Caco-2 (cell line): ENCODE measurements around the gene LHFPL3. TPM values are rescaled to one million over a fixed set of nuclear protein-coding genes. Genes with fewer than 3 reads are reported as not detected.

Experiments
- BruUV-seq: library from RNA; stranded (reverse); fragments of 400-500 nt; replicated peaks from 2 replicates; lab custom pipeline; 2021; lab: Mats Ljungman, UMichigan
- CTCF ChIA-PET: fragments of 300-600 bp; sonication (Branson Sonifier 250); formaldehyde crosslinking; loops from one replicate; lab custom pipeline; 2022; ENCODE audit warnings: antibody characterized with exemption; lab: Charles Lee
- POLR2A ChIA-PET: fragments of 300-600 bp; sonication (Branson Sonifier 250); formaldehyde crosslinking; loops from one replicate; lab custom pipeline; 2022; ENCODE audit warnings: antibody characterized with exemption; lab: Charles Lee
- DNase-seq, 2 experiments: peaks; one replicate each; pipeline versions ENCODE4 v3.0.0 to v3.0.0-alpha.2; 2020 to 2022
- H3K27me3 ChIP-seq: replicated peaks from 2 replicates; pipeline ENCODE4 v1.6.0; 2011; ENCODE audit warnings: low read length; ENCODE audit not compliant: control insufficient read depth, insufficient read depth
- H3K36me3 ChIP-seq: 2 replicates; pipeline ENCODE4 v1.5.1; 2011; ENCODE audit warnings: low read length; ENCODE audit not compliant: control insufficient read depth, insufficient read depth
- H3K4me1 ChIP-seq: fragments of 250-450 bp; sonication (Bioruptor Pico); 2 replicates; pipeline ENCODE4 v1.5.1; 2020; ENCODE audit warnings: mild to moderate bottlenecking
- H3K4me3 ChIP-seq: 2 replicates; pipeline ENCODE4 v1.5.1; 2011; ENCODE audit warnings: low read depth, mild to moderate bottlenecking, control low read depth, low read length
- H3K9me3 ChIP-seq: fragments of 250-450 bp; sonication (Bioruptor Pico); 2 replicates; pipeline ENCODE4 v1.5.1; 2020; ENCODE audit warnings: mild to moderate bottlenecking, moderate library complexity
- H3K27ac Mint-ChIP-seq: one replicate; pipeline ENCODE4 v1.8.0; 2022; ENCODE audit warnings: mixed read lengths; ENCODE audit not compliant: unreplicated experiment
- H3K27me3 Mint-ChIP-seq: one replicate; pipeline ENCODE4 v1.8.0; 2022; ENCODE audit warnings: mixed read lengths; ENCODE audit not compliant: insufficient read depth, unreplicated experiment
- H3K36me3 Mint-ChIP-seq: one replicate; pipeline ENCODE4 v1.8.0; 2022; ENCODE audit warnings: mild to moderate bottlenecking, mixed read lengths; ENCODE audit not compliant: insufficient read depth, unreplicated experiment
- H3K4me1 Mint-ChIP-seq: one replicate; pipeline ENCODE4 v1.8.0; 2022; ENCODE audit warnings: low read depth, mixed read lengths; ENCODE audit not compliant: unreplicated experiment
- H3K4me3 Mint-ChIP-seq: one replicate; pipeline ENCODE4 v1.8.0; 2022; ENCODE audit warnings: mild to moderate bottlenecking, moderate library complexity, mixed read lengths; ENCODE audit not compliant: unreplicated experiment
- H3K9me3 Mint-ChIP-seq: one replicate; pipeline ENCODE4 v1.8.0; 2022; ENCODE audit warnings: mixed read lengths; ENCODE audit not compliant: unreplicated experiment
- intact Hi-C: fragments of 100-400 bp; cut with micrococcal nuclease; formaldehyde crosslinking; loops from one replicate; pipeline ENCODE4 v1.10.0; 2022; ENCODE audit not compliant: unreplicated experiment
- total RNA-seq: library from RNA; stranded (reverse); gene quantifications from 2 replicates; pipeline ENCODE4 v1.2.3, GENCODE V29; 2022
- TF ChIP-seq, protein P1 (sequence below), 2 experiments: fragments of 200-600 bp in 1 of 2; IDR thresholded peaks; 1 replicate in 1 of 2; 2 replicates in 1 of 2; pipeline versions ENCODE4 v1.5.1 to v1.8.0; 2011 to 2022; ENCODE audit warnings: antibody characterized with exemption in 1 of 2, control low read depth in 1 of 2, inconsistent platforms in 1 of 2, low read depth in 1 of 2, low read length in 1 of 2, mild to moderate bottlenecking in 1 of 2, moderate library complexity in 1 of 2; ENCODE audit not compliant: insufficient read depth in 1 of 2, severe bottlenecking in 1 of 2, unreplicated experiment in 1 of 2

The LHFPL3 gene
- total RNA-seq, 1 experiment from 2014 or later, result not detected

DNA sequence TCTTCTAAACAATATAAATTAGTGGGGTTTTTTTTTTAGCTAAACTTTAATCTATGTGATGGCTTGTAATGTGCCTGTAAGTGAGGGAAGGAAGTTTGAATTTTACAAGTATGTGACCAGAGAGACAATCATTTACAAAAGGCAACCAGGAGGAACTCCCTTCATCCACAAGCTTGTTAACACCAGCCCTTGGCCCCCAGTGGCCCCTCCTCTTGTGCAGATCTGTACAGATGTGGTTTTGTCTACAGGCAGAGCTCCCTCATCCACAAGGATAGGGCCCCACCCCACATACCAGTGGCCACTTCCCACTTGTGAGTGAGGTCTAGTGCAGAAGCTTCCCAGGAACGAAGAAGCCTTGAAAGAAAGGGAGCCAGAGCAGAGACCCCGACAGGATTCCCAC is 451.5 kb downstream of the LHFPL3 start:
- no peaks in the 10 kb centered on the region for H3K27me3 ChIP-seq
- H3K36me3 ChIP-seq, result no peaks in the 10 kb centered on the region
- Mint-ChIP-seq H3K9me3 (no peaks in the 10 kb centered on the region), H3K36me3 (no peaks in the 10 kb centered on the region), H3K4me1 (no peaks in the 10 kb centered on the region), H3K4me3 (no peak overlapping the region), H3K27me3 (no peaks in the 10 kb centered on the region), H3K27ac (no peak overlapping the region)
- POLR2A ChIA-PET, result no interaction called here
- CTCF ChIA-PET, result no interaction called here
- TF ChIP-seq, protein P1, sequence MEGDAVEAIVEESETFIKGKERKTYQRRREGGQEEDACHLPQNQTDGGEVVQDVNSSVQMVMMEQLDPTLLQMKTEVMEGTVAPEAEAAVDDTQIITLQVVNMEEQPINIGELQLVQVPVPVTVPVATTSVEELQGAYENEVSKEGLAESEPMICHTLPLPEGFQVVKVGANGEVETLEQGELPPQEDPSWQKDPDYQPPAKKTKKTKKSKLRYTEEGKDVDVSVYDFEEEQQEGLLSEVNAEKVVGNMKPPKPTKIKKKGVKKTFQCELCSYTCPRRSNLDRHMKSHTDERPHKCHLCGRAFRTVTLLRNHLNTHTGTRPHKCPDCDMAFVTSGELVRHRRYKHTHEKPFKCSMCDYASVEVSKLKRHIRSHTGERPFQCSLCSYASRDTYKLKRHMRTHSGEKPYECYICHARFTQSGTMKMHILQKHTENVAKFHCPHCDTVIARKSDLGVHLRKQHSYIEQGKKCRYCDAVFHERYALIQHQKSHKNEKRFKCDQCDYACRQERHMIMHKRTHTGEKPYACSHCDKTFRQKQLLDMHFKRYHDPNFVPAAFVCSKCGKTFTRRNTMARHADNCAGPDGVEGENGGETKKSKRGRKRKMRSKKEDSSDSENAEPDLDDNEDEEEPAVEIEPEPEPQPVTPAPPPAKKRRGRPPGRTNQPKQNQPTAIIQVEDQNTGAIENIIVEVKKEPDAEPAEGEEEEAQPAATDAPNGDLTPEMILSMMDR (IDR thresholded peaks at IDR 0.05; ENCODE audit: insufficient read depth in 1 of 2, low read depth in 1 of 2, low read length in 1 of 2, severe bottlenecking in 1 of 2, unreplicated experiment in 1 of 2), result no peak
- H3K9me3 ChIP-seq, result no peaks in the 10 kb centered on the region
- no peaks in the 10 kb centered on the region for H3K4me1 ChIP-seq
- no peak for DNase-seq
- BruUV-seq, result no TSS peak
- intact Hi-C loops, result no loop called here
- H3K4me3 ChIP-seq, result no peak overlapping the region

DNA sequence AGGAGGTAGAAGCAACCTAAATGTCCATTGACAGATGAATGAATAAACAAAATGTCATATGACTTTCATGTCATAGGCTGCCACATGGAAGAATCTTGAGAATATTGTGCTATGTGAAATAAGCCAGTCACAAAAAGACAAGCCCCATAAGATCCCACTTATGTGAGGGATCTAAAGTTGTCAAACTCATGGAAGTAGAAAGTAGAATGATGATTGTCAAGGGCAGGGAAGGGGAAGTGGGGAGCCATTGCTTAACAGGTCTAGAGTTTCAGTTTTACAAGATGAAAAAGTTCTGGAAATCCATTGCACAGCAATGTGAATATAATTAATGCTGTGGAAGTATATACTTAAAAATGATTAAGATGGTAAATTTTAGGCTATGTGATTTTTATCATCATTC is 456.3 kb downstream of the LHFPL3 start:
- peaks cover 9% of the 10 kb centered on the region for H3K27me3 Mint-ChIP-seq
- intact Hi-C loops, result no loop called here
- H3K4me3 ChIP-seq, result no peak overlapping the region
- no peaks in the 10 kb centered on the region for H3K4me1 ChIP-seq
- no peak overlapping the region for H3K4me3 Mint-ChIP-seq
- no peaks in the 10 kb centered on the region for H3K9me3 ChIP-seq
- TF ChIP-seq, protein P1 (IDR thresholded peaks at IDR 0.05; ENCODE audit: insufficient read depth in 1 of 2, low read depth in 1 of 2, low read length in 1 of 2, severe bottlenecking in 1 of 2, unreplicated experiment in 1 of 2), result no peak
- H3K9me3 Mint-ChIP-seq, result no peaks in the 10 kb centered on the region
- no peak overlapping the region for H3K27ac Mint-ChIP-seq
- BruUV-seq, result no TSS peak
- no peaks in the 10 kb centered on the region for H3K36me3 Mint-ChIP-seq
- no peaks in the 10 kb centered on the region for H3K36me3 ChIP-seq
- ChIA-PET POLR2A (no interaction called here), CTCF (interaction anchor here (0.6 kb wide), 1 partner anchor 134 kb away, joined by 12 read pairs; no protein-coding TSS in a partner anchor)
- no peak for DNase-seq
- H3K27me3 ChIP-seq, result no peaks in the 10 kb centered on the region
- no peaks in the 10 kb centered on the region for H3K4me1 Mint-ChIP-seq

DNA sequence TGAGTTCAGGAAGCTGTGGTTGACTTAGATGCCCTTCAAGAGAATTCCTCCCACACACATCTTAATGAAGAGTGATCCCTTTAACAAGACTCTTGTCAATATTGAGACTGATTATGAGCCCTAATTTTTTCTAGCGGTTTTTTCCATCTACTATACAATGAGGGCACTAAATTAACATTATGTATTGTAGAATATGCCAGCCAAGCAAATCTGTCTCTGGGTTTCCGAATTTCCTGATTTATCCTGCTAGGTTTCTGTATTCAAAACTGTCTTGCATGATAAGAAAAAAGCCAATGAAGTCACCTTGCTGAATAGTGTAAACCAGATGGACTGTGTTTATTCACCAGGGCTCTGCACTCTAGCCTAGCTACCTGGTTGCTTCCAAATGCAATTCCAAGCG is 461.4 kb downstream of the LHFPL3 start:
- Histone ChIP-seq H3K4me1 (no peaks in the 10 kb centered on the region), H3K36me3 (no peaks in the 10 kb centered on the region), H3K4me3 (no peak overlapping the region), H3K9me3 (no peaks in the 10 kb centered on the region), H3K27me3 (no peaks in the 10 kb centered on the region; the same call in 1 of the 2 replicates)
- TF ChIP-seq, protein P1 (IDR thresholded peaks at IDR 0.05; ENCODE audit: insufficient read depth in 1 of 2, low read depth in 1 of 2, low read length in 1 of 2, severe bottlenecking in 1 of 2, unreplicated experiment in 1 of 2), result no peak
- Mint-ChIP-seq H3K4me1 (no peaks in the 10 kb centered on the region), H3K36me3 (no peaks in the 10 kb centered on the region), H3K9me3 (no peaks in the 10 kb centered on the region), H3K27me3 (peaks cover 24% of the 10 kb centered on the region), H3K27ac (no peak overlapping the region), H3K4me3 (no peak overlapping the region)
- POLR2A ChIA-PET, result no interaction called here
- no peak for DNase-seq
- BruUV-seq, result no TSS peak
- intact Hi-C loops, result no loop called here
- CTCF ChIA-PET, result no interaction called here
